ENCODE data around the gene CYP2C8. TPM values are rescaled to one million over a fixed set of nuclear protein-coding genes. Genes with fewer than 3 reads are reported as not detected.

Gene CYP2C8
- total and polyA plus RNA-seq, 2 donors (not counting 1 experiment from before 2014, with no cell fraction given): 0.17 TPM; not detected in 1

GRCh38 chr10:95031656-95032055 is 37.6 kb downstream of the CYP2C8 start:
- Histone ChIP-seq H2AFZ (ENCODE audit: low read length) (no peak overlapping the region), H3K9me3 (ENCODE audit: control insufficient read depth, insufficient read depth, low read depth, low read length) (no peaks in the 10 kb centered on the region), H4K20me1 (ENCODE audit: control insufficient read depth, extremely low read depth, insufficient read depth, low read length) (no peaks in the 10 kb centered on the region), H3K4me3 (replicated peaks in 1 of 4; ENCODE audit: control extremely low read depth in 1 of 4, insufficient read depth in 1 of 4, low read depth in 3 of 4, low read length in 4 of 4) (no peak overlapping the region), H3K79me2 (ENCODE audit: control insufficient read depth, insufficient read depth, low read length) (no peaks in the 10 kb centered on the region), H3K9ac (ENCODE audit: insufficient read depth, low read length) (no peak overlapping the region), H3K4me2 (ENCODE audit: extremely low read depth, insufficient read depth, low read length) (no peak overlapping the region), H3K4me1 (ENCODE audit: control insufficient read depth, extremely low read depth, insufficient read depth, low read length) (no peaks in the 10 kb centered on the region), H3K36me3 (ENCODE audit: control insufficient read depth, insufficient read depth, low read length) (no peaks in the 10 kb centered on the region), H3K27me3 (ENCODE audit: control insufficient read depth, insufficient read depth, low read length) (no peaks in the 10 kb centered on the region), H3K27ac (ENCODE audit: insufficient read depth, low read length) (no peak overlapping the region)
- DNase-seq (ENCODE audit: low read depth in 2 of 2): no peak
- TF ChIP-seq, protein P1, sequence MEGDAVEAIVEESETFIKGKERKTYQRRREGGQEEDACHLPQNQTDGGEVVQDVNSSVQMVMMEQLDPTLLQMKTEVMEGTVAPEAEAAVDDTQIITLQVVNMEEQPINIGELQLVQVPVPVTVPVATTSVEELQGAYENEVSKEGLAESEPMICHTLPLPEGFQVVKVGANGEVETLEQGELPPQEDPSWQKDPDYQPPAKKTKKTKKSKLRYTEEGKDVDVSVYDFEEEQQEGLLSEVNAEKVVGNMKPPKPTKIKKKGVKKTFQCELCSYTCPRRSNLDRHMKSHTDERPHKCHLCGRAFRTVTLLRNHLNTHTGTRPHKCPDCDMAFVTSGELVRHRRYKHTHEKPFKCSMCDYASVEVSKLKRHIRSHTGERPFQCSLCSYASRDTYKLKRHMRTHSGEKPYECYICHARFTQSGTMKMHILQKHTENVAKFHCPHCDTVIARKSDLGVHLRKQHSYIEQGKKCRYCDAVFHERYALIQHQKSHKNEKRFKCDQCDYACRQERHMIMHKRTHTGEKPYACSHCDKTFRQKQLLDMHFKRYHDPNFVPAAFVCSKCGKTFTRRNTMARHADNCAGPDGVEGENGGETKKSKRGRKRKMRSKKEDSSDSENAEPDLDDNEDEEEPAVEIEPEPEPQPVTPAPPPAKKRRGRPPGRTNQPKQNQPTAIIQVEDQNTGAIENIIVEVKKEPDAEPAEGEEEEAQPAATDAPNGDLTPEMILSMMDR (conservative IDR thresholded peaks at IDR 0.05 in 1 of 2, IDR thresholded peaks at IDR 0.05 in 1 of 2; ENCODE audit: low read depth in 1 of 2, low read length in 2 of 2): no peak
- no peak for TF ChIP-seq EZH2 (IDR thresholded peaks at IDR 0.05; ENCODE audit: low read length, missing control alignments)

DNA sequence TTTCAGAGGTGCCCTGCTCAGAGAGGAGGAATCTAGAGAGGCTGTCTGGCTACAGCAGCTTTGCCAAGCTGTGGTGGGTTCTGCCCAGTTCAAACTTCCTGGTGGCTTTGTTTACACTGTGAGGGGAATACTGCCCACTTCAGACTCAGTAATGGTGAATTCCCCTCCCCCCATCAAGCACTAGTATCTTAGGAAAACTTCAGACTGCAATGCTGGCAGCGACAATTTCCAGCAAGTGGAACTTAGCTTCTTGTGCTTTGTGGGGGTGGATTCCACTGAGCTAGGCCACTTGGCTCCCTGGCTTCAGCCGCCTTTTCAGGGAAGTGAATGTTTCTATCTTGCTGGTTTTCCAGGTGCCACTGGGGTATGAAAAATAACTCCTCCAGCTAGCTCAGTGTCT is 42.8 kb downstream of the CYP2C8 start:
- no peak for DNase-seq (ENCODE audit: low read depth in 2 of 2)
- Histone ChIP-seq H3K9me3 (ENCODE audit: control insufficient read depth, insufficient read depth, low read depth, low read length) (no peaks in the 10 kb centered on the region), H3K9ac (ENCODE audit: insufficient read depth, low read length) (no peak overlapping the region), H4K20me1 (ENCODE audit: control insufficient read depth, extremely low read depth, insufficient read depth, low read length) (no peaks in the 10 kb centered on the region), H3K36me3 (ENCODE audit: control insufficient read depth, insufficient read depth, low read length) (no peaks in the 10 kb centered on the region), H3K27ac (ENCODE audit: insufficient read depth, low read length) (no peak overlapping the region), H3K4me1 (ENCODE audit: control insufficient read depth, extremely low read depth, insufficient read depth, low read length) (no peaks in the 10 kb centered on the region), H3K4me2 (ENCODE audit: extremely low read depth, insufficient read depth, low read length) (no peak overlapping the region), H3K4me3 (replicated peaks in 1 of 4; ENCODE audit: control extremely low read depth in 1 of 4, insufficient read depth in 1 of 4, low read depth in 3 of 4, low read length in 4 of 4) (no peak overlapping the region), H3K79me2 (ENCODE audit: control insufficient read depth, insufficient read depth, low read length) (no peaks in the 10 kb centered on the region), H3K27me3 (ENCODE audit: control insufficient read depth, insufficient read depth, low read length) (no peaks in the 10 kb centered on the region), H2AFZ (ENCODE audit: low read length) (no peak overlapping the region)
- no peak for TF ChIP-seq EZH2 (IDR thresholded peaks at IDR 0.05; ENCODE audit: low read length, missing control alignments)
- TF ChIP-seq, protein P1 (conservative IDR thresholded peaks at IDR 0.05 in 1 of 2, IDR thresholded peaks at IDR 0.05 in 1 of 2; ENCODE audit: low read depth in 1 of 2, low read length in 2 of 2): no peak

- no peak for DNase-seq (ENCODE audit: low read depth in 2 of 2)
- H4K20me1 ChIP-seq (ENCODE audit: control insufficient read depth, extremely low read depth, insufficient read depth, low read length): no peaks in the 10 kb centered on the region
- TF ChIP-seq, protein P1 (conservative IDR thresholded peaks at IDR 0.05 in 1 of 2, IDR thresholded peaks at IDR 0.05 in 1 of 2; ENCODE audit: low read depth in 1 of 2, low read length in 2 of 2): no peak
- no peak for TF ChIP-seq EZH2 (IDR thresholded peaks at IDR 0.05; ENCODE audit: low read length, missing control alignments)
These were observed 71.5 kb downstream of the CYP2C8 start for GRCh38 chr10:94997741-94998174.

More at GRCh38 chr10:94997741-94998174, 71.5 kb downstream of the CYP2C8 start:
- Histone ChIP-seq H3K79me2 (ENCODE audit: control insufficient read depth, insufficient read depth, low read length) (no peaks in the 10 kb centered on the region), H2AFZ (ENCODE audit: low read length) (no peak overlapping the region), H3K4me1 (ENCODE audit: control insufficient read depth, extremely low read depth, insufficient read depth, low read length) (no peaks in the 10 kb centered on the region), H3K36me3 (ENCODE audit: control insufficient read depth, insufficient read depth, low read length) (no peaks in the 10 kb centered on the region), H3K9me3 (ENCODE audit: control insufficient read depth, insufficient read depth, low read depth, low read length) (no peaks in the 10 kb centered on the region), H3K9ac (ENCODE audit: insufficient read depth, low read length) (no peak overlapping the region), H3K4me2 (ENCODE audit: extremely low read depth, insufficient read depth, low read length) (no peak overlapping the region), H3K27me3 (ENCODE audit: control insufficient read depth, insufficient read depth, low read length) (no peaks in the 10 kb centered on the region), H3K27ac (ENCODE audit: insufficient read depth, low read length) (no peak overlapping the region), H3K4me3 (replicated peaks in 1 of 4; ENCODE audit: control extremely low read depth in 1 of 4, insufficient read depth in 1 of 4, low read depth in 3 of 4, low read length in 4 of 4) (no peak overlapping the region)
